NCI-H2196 (cell line): ENCODE data around the gene ZFP3.
"Not testable (repeated sequence)": the region's sequence is repeated elsewhere in the genome, so short reads cannot be mapped to it uniquely, and the experiment has no call there.

Experiments used
- DNase-seq: peaks from one replicate; lab custom pipeline; 2025; ENCODE audit not compliant: unreplicated experiment; lab: John Stamatoyannopoulos, UW

The ZFP3 gene

DNA sequence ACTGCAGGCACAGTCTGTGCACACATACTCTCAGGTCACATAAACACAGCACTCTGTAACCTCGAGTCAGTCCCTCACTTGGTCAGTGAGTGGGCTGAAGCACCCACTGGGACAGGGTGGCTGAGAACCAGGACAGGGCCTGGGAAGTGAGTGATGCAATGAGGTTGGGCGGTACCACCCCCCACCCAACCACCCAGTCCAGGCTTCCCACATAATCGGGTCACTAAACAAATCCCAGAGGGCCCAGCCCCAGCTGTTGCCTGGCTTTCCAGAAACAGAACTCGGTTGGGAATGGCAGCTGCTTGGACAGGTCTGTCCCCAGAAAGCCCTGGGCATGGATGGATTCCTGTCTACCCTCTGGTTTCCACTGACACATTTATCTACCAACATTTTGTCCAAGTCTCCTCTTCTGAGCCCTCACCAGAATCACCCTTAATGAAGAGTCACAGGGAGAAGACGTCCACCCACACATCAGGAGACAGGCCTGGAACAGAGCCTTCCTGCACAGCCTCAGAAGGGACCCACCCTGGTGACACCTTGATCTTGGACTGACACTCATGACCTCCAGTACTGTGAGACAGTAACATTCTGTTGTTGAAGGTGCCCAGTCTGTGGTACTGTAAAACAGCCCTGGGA lies 46.0 kb downstream of the ZFP3 start:
- DNase-seq, result not testable (repeated sequence)

DNA sequence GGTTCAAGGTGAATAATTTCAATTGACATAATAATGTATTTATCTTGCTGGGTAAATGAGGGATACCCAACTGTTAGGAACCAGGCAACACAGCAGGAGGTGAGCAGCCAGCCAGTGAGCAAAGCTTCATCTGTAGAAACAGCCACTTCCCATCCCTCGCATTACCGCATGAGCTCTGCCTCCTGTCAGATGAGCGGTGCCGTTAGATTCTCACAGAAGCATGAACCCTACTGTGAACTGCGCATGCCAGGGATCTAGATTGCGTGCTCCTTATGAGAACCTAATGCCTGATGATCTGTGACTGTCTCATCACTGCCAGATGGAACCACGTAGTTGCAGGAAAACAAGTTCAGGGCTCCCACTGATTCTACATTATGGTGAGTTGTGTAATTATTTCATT lies 46.6 kb downstream of the ZFP3 start:
- DNase-seq, result not testable (repeated sequence)

- no peak for DNase-seq
Observed at GRCh38 chr17:5126719-5127488, 48.6 kb downstream of the ZFP3 start.

DNA sequence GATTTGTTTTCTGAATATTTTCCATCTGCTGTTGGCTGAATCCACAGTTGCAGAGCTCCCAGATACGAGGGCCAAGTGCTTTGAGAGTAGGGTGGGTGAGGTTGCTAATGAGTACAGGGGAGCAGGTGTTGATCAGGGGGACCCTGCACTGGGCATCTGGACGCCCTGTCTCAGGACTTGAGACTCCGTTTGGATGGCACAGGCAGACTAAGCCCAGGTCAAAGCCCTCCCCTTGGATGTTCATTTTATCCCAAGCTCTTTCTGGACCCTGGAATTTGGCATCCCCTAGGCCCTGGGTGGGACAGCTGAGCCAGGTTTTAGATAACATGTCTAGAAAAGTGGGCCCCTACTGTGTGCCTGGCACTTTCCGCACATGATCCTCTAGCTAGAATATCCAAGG lies 49.6 kb downstream of the ZFP3 start:
- no peak for DNase-seq

- DNase-seq, result not testable (repeated sequence)
Observed at GRCh38 chr17:5128387-5128786, 50.1 kb downstream of the ZFP3 start.

DNA sequence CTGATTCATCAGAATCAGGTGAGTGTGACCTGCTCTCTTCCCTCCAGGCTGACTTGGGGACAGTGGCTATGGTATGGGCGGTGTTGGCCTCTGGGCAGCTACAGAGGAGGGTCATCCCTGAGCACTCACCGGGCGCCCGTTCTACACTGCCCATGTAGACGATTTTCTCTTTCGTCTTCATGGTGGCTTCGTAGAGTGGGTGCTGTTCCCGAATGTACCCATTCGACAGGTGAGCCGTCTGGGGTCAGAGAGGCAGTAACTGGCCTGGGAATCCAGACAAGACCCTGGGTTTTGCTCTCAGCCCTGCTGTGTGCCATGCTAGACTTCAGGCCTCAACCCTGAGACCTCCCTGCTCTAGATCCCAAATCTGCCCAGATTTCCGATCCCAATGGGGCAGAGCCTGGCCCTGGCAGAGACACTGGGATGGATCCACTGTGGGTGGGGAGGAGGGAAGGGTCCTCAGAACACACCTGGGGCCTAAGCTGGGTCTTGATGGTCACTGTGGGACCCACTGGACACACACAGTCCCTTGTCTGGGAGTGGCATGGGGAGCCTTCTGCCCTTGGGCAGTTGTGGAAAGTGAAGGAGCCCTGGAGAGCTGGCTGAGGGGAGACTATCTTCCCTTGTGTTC lies 50.8 kb downstream of the ZFP3 start:
- DNase-seq, result no peak

GRCh38 chr17:5129770-5130169 lies 51.5 kb downstream of the ZFP3 start:
- DNase-seq, result not testable (repeated sequence)

DNA sequence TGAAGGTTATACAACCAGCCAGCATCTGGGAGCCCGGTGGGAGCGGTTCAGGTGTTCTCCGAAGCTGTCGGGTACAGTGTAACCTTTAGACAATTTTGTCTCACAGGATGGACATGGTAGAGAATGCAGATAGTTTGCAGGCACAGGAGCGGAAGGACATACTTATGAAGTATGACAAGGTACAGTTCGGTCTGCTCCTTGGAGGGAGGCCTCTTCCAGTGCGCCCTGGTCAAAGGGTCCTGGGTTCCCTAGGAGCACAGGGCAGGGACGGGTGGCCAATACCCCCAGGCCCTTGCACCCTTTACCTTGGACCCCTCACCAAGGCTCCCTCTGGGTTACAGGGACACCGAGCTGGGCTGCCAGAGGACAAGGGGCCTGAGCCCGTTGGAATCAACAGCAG lies 52.0 kb downstream of the ZFP3 start:
- DNase-seq, result not testable (repeated sequence)

- not testable (repeated sequence) for DNase-seq
Observed at GRCh38 chr17:5130687-5131086, 52.4 kb downstream of the ZFP3 start.

GRCh38 chr17:5131146-5131715 lies 53.0 kb downstream of the ZFP3 start:
- DNase-seq, result no peak

- not testable (repeated sequence) for DNase-seq
Observed at GRCh38 chr17:5131799-5132502, 53.7 kb downstream of the ZFP3 start.

GRCh38 chr17:5132503-5133225 lies 54.4 kb downstream of the ZFP3 start:
- not testable (repeated sequence) for DNase-seq

DNA sequence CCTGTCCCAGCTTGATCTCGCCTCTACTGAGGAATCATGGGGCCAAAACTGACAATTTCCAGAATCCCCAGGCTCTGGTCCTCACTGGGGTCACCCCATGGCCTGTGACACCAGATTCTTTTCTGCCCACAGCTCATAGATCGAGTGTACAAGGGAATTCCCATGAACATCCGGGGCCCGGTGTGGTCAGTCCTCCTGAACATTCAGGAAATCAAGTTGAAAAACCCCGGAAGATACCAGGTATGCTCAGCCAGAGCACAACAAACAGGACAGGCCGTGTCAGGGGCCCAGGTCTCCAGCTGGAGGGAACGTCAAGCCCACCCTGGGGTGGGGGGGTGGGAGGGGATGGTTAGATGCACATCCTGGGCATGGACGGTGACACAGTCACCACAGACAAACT lies 55.0 kb downstream of the ZFP3 start:
- DNase-seq, result no peak

DNA sequence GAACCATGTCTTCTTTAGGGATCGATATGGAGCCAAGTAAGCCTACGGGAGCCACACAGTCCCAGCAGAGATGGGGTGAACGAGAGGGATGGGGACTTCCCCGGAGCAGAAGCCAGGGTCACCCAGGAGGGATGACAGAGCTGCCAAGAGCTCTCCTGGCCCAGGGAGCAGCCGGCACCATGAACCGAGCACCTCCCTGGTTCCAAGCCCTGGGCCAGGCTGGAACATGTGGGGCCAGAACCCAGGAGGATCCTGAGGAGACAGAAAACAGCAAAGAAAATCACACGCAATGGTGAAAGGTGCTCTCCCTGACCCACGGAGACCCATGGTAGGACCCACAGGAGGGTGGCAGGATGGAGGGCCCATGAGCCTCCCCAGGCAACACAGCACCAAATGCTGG lies 55.7 kb downstream of the ZFP3 start:
- not testable (repeated sequence) for DNase-seq

DNA sequence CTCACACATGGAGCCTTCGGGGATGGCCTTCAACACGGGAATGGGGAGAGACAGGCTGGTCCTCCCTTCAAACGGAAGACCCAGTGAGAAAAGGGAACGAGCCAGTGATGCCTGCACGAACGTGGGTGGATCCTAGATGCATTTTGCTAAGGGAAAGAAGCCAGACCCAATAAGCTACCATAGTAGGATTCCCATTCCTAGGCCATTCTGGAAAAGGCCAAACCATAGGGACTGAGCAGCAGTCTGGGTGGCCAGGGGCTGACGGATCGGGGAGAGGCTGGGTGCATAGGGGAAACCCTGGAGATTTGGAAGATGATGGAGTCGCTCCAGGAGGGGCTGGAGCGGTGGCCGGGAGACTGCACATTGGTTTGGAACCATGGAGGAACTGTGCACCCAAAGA lies 56.3 kb downstream of the ZFP3 start:
- DNase-seq, result not testable (repeated sequence)

- DNase-seq, result not testable (repeated sequence)
Observed at GRCh38 chr17:5135131-5135712, 57.0 kb downstream of the ZFP3 start.

DNA sequence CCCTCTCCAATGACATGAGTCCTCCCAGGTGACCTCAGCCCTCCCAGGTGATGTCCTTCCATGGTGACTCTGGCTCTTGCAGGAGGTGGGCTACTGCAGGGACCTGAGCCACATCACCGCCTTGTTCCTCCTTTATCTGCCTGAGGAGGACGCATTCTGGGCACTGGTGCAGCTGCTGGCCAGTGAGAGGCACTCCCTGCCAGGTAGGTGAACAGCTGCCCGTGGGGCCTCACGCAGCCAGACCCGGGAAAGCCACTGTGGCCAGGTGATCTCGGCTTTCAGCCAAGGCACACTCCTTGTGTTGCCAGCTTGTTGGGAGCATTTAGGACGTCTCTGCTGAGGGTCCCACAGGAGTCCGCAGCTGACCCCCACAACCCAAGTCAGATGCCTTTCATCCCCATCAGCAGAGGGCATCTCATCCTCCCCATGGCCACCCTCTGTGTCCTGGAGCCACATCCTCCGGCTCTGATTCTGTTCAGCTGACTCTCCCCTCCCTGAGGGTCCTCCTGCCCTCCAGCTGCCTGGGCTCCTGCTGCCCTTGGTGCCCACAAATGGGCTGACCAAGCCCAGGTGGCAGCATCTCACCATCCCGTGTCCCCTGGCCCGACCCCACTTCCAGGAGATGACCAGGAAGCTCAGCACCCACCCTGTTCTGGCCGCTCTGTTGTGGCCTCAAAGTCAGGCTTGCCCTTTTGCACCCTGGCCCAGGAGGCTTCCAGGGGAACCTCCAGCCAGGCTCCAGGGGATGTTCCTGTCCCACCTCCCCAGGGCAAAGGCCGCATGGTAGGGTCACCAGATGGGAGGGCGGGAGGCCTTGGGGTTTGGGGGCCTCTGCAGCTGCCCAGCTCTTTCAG lies 57.7 kb downstream of the ZFP3 start:
- DNase-seq, result no peak

DNA sequence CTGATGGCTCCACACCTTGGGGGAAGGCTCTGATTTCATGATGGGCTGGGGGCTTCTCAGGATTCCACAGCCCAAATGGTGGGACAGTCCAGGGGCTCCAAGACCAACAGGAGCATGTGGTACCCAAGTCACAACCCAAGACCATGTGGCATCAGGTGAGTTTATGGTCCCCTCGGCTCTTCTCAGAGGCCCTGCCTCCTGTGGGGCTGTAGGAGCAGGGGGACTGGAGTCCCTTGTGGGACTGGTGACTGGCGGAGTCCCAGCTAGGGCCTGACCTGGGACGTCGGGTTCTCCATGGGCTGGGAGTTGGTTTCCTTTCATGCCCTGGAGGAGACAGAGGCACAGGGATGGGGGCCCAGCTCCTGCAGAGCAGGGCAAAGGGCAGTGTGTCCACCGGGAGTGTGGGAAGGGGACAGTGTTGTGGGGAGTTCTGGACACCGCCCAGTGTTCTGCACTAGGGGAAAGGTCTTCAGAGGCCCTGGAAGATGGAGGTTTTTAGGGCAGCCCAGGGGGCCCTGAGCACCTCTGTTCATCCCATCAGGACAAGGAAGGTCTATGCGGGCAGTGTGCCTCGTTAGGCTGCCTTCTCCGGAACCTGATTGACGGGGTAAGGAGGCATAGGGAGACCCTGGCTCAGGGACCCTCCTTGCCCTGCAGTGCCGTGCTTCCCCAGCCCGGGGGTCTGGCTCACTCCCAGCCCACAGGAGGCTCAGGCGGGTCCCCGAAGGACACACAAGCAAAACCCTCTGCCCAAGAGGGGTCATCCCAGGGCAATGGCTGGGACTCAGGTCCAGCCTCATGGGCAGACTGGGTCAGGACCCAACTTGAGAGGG lies 58.5 kb downstream of the ZFP3 start:
- not testable (repeated sequence) for DNase-seq
